ENCODE results near the gene SLC9A3. TPM values are rescaled to one million over a fixed set of nuclear protein-coding genes. Genes with fewer than 3 reads are reported as not detected.

The SLC9A3 gene
- total and polyA plus RNA-seq, 4 donors: 0.94 to 3.8 (median 1.5) TPM

DNA sequence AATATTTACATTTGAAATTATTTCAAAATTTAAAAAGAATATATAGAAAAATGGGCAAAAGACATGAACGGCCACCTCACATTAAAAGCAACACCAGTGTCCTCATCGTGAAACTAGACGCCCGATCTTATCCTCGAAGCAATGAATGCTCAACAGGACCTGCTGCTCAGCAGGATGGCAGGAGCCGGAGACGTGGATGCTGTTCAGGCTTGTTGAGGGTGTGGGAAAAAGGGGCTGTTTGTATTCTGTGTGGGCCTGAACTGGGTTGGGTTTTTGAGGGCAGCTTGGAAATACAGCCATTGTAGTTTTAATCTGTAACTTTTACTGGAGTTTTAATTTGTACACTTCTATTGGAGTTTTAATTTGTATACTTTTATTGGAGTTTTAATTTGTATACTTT lies 60.9 kb downstream of the SLC9A3 start:
- 81 to 83% methylated on average over 7 of the region's 7 CpGs for WGBS, 2 donors
- H3K4me1 ChIP-seq (ENCODE audit: control insufficient read depth in 5 of 5, insufficient read depth in 5 of 5, low read length in 5 of 5): peaks cover 0 to 2% (median 0%) of the 10 kb centered on the region in 5 donors

DNA sequence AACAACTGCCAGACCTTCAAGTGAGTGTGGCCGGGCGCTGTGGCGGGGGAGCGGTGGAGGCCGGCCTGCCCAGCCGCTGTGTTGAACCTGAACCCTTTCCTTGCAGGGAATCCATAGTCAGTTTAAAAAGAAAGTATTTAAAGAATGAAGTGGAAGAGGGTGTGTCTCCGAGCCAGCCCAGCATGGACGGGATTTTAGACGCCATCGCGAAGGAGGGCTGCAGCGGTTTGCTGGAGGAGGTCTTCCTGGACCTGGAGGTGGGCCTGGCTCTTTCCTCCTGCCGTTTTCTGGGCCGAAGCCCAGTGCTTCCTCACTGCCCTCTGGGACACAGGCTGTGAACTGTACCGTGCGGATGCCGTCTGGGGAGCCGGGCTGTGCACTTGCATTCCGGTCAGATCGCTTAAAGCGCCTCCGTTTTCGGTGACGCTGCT lies 62.2 kb downstream of the SLC9A3 start:
- Histone ChIP-seq H3K4me3 (no peak overlapping the region), H3K9me3 (ENCODE audit: control insufficient read depth in 4 of 4, insufficient read depth in 3 of 4, low read length in 3 of 4) (no peaks in the 10 kb centered on the region), H3K4me1 (ENCODE audit: control insufficient read depth in 5 of 5, insufficient read depth in 5 of 5, low read length in 5 of 5) (peaks cover 0 to 2% (median 0%) of the 10 kb centered on the region in 5 donors), H3K36me3 (ENCODE audit: control insufficient read depth in 4 of 4, insufficient read depth in 4 of 4, low read length in 4 of 4) (peaks cover 5 to 67% (median 39%) of the 10 kb centered on the region in 4 donors), H3K9ac (ENCODE audit: insufficient read depth in 1 of 2, low read length in 2 of 2) (no peak overlapping the region), H3K27ac (ENCODE audit: low read depth in 1 of 2, low read length in 1 of 2) (no peak overlapping the region), H3K27me3 (ENCODE audit: control insufficient read depth in 3 of 3, insufficient read depth in 3 of 3, low read length in 2 of 3) (no peaks in the 10 kb centered on the region)
- ATAC-seq (ENCODE audit: insufficient read depth, low FRiP score): no peak
- 96 to 98% methylated on average over 24 of the region's 24 CpGs for WGBS, 2 donors
- TF ChIP-seq, protein P1, sequence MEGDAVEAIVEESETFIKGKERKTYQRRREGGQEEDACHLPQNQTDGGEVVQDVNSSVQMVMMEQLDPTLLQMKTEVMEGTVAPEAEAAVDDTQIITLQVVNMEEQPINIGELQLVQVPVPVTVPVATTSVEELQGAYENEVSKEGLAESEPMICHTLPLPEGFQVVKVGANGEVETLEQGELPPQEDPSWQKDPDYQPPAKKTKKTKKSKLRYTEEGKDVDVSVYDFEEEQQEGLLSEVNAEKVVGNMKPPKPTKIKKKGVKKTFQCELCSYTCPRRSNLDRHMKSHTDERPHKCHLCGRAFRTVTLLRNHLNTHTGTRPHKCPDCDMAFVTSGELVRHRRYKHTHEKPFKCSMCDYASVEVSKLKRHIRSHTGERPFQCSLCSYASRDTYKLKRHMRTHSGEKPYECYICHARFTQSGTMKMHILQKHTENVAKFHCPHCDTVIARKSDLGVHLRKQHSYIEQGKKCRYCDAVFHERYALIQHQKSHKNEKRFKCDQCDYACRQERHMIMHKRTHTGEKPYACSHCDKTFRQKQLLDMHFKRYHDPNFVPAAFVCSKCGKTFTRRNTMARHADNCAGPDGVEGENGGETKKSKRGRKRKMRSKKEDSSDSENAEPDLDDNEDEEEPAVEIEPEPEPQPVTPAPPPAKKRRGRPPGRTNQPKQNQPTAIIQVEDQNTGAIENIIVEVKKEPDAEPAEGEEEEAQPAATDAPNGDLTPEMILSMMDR (IDR thresholded peaks at IDR 0.05; ENCODE audit: control extremely low read depth, extremely low read depth): no peak
- no peak for DNase-seq

More for the DNA sequence above, 60.9 kb downstream of the SLC9A3 start:
- H3K27me3 ChIP-seq (ENCODE audit: control insufficient read depth in 3 of 3, insufficient read depth in 3 of 3, low read length in 2 of 3): no peaks in the 10 kb centered on the region
- ATAC-seq (ENCODE audit: insufficient read depth, low FRiP score) (no peak), DNase-seq (no peak)
- no peak overlapping the region for H3K4me3 ChIP-seq
- H3K36me3 ChIP-seq (ENCODE audit: control insufficient read depth in 4 of 4, insufficient read depth in 4 of 4, low read length in 4 of 4): peaks cover 5 to 56% (median 36%) of the 10 kb centered on the region in 4 donors
- TF ChIP-seq, protein P1 (IDR thresholded peaks at IDR 0.05; ENCODE audit: control extremely low read depth, extremely low read depth): no peak
- H3K27ac ChIP-seq (ENCODE audit: low read depth in 1 of 2, low read length in 1 of 2): no peak overlapping the region
- H3K9me3 ChIP-seq (ENCODE audit: control insufficient read depth in 4 of 4, insufficient read depth in 3 of 4, low read length in 3 of 4): no peaks in the 10 kb centered on the region
- H3K9ac ChIP-seq (ENCODE audit: insufficient read depth in 1 of 2, low read length in 2 of 2): no peak overlapping the region

DNA sequence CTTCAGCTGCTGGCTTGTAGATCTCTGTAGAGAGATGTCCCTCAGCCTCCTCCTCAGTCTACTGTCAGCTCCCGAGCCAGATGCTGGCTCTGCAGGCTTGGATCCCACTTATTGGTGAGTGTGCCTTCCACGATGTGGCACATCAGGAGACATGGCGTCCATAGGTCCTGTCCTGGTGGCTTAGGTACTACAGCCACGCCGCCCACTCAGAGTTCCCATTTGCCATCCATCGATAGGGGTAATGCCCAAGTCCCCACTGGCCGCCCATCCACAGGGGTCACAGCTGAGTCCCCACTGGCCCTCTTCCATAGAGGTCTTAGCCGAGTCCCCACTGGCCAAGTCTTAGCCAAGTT lies 64.0 kb downstream of the SLC9A3 start:
- no peaks in the 10 kb centered on the region for H3K9me3 ChIP-seq (ENCODE audit: control insufficient read depth in 4 of 4, insufficient read depth in 3 of 4, low read length in 3 of 4)
- no peak for ATAC-seq (ENCODE audit: insufficient read depth, low FRiP score)
- no peak for DNase-seq
- no peak overlapping the region for H3K27ac ChIP-seq (ENCODE audit: low read depth in 1 of 2, low read length in 1 of 2)
- TF ChIP-seq, protein P1 (IDR thresholded peaks at IDR 0.05; ENCODE audit: control extremely low read depth, extremely low read depth): no peak
- 96 to 98% methylated on average over 8 of the region's 8 CpGs for WGBS, 2 donors
- no peak overlapping the region for H3K9ac ChIP-seq (ENCODE audit: insufficient read depth in 1 of 2, low read length in 2 of 2)
- peaks cover 5 to 61% (median 38%) of the 10 kb centered on the region in 4 donors for H3K36me3 ChIP-seq (ENCODE audit: control insufficient read depth in 4 of 4, insufficient read depth in 4 of 4, low read length in 4 of 4)
- H3K4me1 ChIP-seq (ENCODE audit: control insufficient read depth in 5 of 5, insufficient read depth in 5 of 5, low read length in 5 of 5): peaks cover 0 to 2% (median 0%) of the 10 kb centered on the region in 5 donors
- H3K4me3 ChIP-seq: no peak overlapping the region
- no peaks in the 10 kb centered on the region for H3K27me3 ChIP-seq (ENCODE audit: control insufficient read depth in 3 of 3, insufficient read depth in 3 of 3, low read length in 2 of 3)

Data from lung (tissue), 12 donors.